ENCODE measurements around the gene NPHP1.

The NPHP1 gene

GRCh38 chr2:110134025-110134424 lies 70.8 kb downstream of the NPHP1 start:
- in situ Hi-C loops (cut with HindIII; ENCODE audit: low pct_ligation_motif_present, low sequenced_read_pairs), result no loop called here
- TF ChIP-seq CTCF (IDR thresholded peaks at IDR 0.05; ENCODE audit: low read depth, low read length, missing control alignments), result no peak
- Histone ChIP-seq H3K4me3 (ENCODE audit: low read depth, low read length) (no peak overlapping the region), H3K36me3 (replicated peaks) (no peaks in the 10 kb centered on the region), H3K27ac (no peak overlapping the region), H3K27me3 (replicated peaks) (no peaks in the 10 kb centered on the region)
- DNase-seq, result no peak

- DNase-seq, result no peak
- in situ Hi-C loops (cut with HindIII; ENCODE audit: low pct_ligation_motif_present, low sequenced_read_pairs), result no loop called here
- H3K27me3 ChIP-seq (replicated peaks), result no peaks in the 10 kb centered on the region
- H3K36me3 ChIP-seq (replicated peaks), result no peaks in the 10 kb centered on the region
- no peak for TF ChIP-seq CTCF (IDR thresholded peaks at IDR 0.05; ENCODE audit: low read depth, low read length, missing control alignments)
- no peak overlapping the region for H3K27ac ChIP-seq
- no peak overlapping the region for H3K4me3 ChIP-seq (ENCODE audit: low read depth, low read length)
These were observed 73.6 kb downstream of the NPHP1 start for GRCh38 chr2:110131166-110131565.

- no peak for DNase-seq
- Histone ChIP-seq H3K27ac (no peak overlapping the region), H3K36me3 (replicated peaks) (no peaks in the 10 kb centered on the region), H3K27me3 (replicated peaks) (no peaks in the 10 kb centered on the region), H3K4me3 (ENCODE audit: low read depth, low read length) (no peak overlapping the region)
- no peak for TF ChIP-seq CTCF (IDR thresholded peaks at IDR 0.05; ENCODE audit: low read depth, low read length, missing control alignments)
- in situ Hi-C loops (cut with HindIII; ENCODE audit: low pct_ligation_motif_present, low sequenced_read_pairs), result no loop called here
These were observed 74.1 kb downstream of the NPHP1 start for GRCh38 chr2:110130757-110131156.

GRCh38 chr2:110126906-110127305 lies 77.9 kb downstream of the NPHP1 start:
- no peaks in the 10 kb centered on the region for H3K27me3 ChIP-seq (replicated peaks)
- TF ChIP-seq CTCF (IDR thresholded peaks at IDR 0.05; ENCODE audit: low read depth, low read length, missing control alignments), result no peak

GRCh38 chr2:110126086-110126773 lies 78.6 kb downstream of the NPHP1 start:
- no peaks in the 10 kb centered on the region for H3K36me3 ChIP-seq (replicated peaks)
- no peaks in the 10 kb centered on the region for H3K27me3 ChIP-seq (replicated peaks)
- in situ Hi-C loops (cut with HindIII; ENCODE audit: low pct_ligation_motif_present, low sequenced_read_pairs), result no loop called here
- TF ChIP-seq CTCF (IDR thresholded peaks at IDR 0.05; ENCODE audit: low read depth, low read length, missing control alignments), result no peak
- H3K27ac ChIP-seq, result no peak overlapping the region
- H3K4me3 ChIP-seq (ENCODE audit: low read depth, low read length), result no peak overlapping the region
- DNase-seq, result no peak

More at GRCh38 chr2:110126906-110127305, 77.9 kb downstream of the NPHP1 start:
- in situ Hi-C loops (cut with HindIII; ENCODE audit: low pct_ligation_motif_present, low sequenced_read_pairs), result no loop called here
- DNase-seq, result no peak
- H3K36me3 ChIP-seq (replicated peaks), result no peaks in the 10 kb centered on the region
- H3K4me3 ChIP-seq (ENCODE audit: low read depth, low read length), result no peak overlapping the region
- no peak overlapping the region for H3K27ac ChIP-seq

Measured in brain microvascular endothelial cell (primary cell).